Breast epithelium (tissue), 3 donors: ENCODE results near the gene OXER1.

ENCODE experiments used
- CTCF ChIP-seq, 3 donors: fragments of 450-650 bp; IDR thresholded peaks; one replicate each; pipeline ENCODE4 v1.5.1; 2016 to 2017; ENCODE audit warnings: antibody characterized with exemption in 3 of 3, mild to moderate bottlenecking in 3 of 3, moderate library complexity in 3 of 3
- POLR2A ChIP-seq: fragments of 450-650 bp; IDR thresholded peaks from one replicate; pipeline ENCODE4 v1.6.1; 2016; ENCODE audit warnings: antibody characterized with exemption, mild to moderate bottlenecking, moderate library complexity
- POLR2AphosphoS5 ChIP-seq, 3 donors: sonication (generic); formaldehyde crosslinking; IDR thresholded peaks; one replicate each; pipeline ENCODE4 v1.6.1; 2017; ENCODE audit warnings: antibody characterized with exemption in 3 of 3

GRCh38 chr2:42770288-42771131 is 6.6 kb upstream of the OXER1 start:
- no peak for TF ChIP-seq POLR2A
- no peak for TF ChIP-seq CTCF (IDR thresholded peaks at IDR 0.05)
- no peak for TF ChIP-seq POLR2AphosphoS5 (IDR thresholded peaks at IDR 0.05)
